H9 (cell line): ENCODE measurements around the gene CCR9. TPM values are rescaled to one million over a fixed set of nuclear protein-coding genes. Genes with fewer than 3 reads are reported as not detected.

Experiments used
- DNase-seq: peaks from one replicate; pipeline ENCODE4 v3.0.0-alpha.2; 2017
- H2AFZ ChIP-seq: one replicate; pipeline ENCODE4 v1.6.1; 2013; ENCODE audit warnings: mild to moderate bottlenecking, low read length, control low read depth, moderate library complexity
- H2AK5ac ChIP-seq: 2 replicates; pipeline ENCODE4 v1.6.1; 2013; ENCODE audit warnings: low read length, control low read depth, mixed read lengths; ENCODE audit not compliant: insufficient read length
- H2BK120ac ChIP-seq: one replicate; pipeline ENCODE4 v1.6.1; 2013; ENCODE audit warnings: low read depth, mild to moderate bottlenecking, low read length, control low read depth, inconsistent platforms; ENCODE audit not compliant: poor library complexity, severe bottlenecking
- H2BK12ac ChIP-seq: 2 replicates; pipeline ENCODE4 v1.6.1; 2013; ENCODE audit warnings: low read length, control low read depth, mixed read lengths, low read depth; ENCODE audit not compliant: insufficient read length
- H2BK15ac ChIP-seq: 2 replicates; pipeline ENCODE4 v1.6.1; 2013; ENCODE audit warnings: low read depth, low read length, control low read depth
- H2BK20ac ChIP-seq: one replicate; pipeline ENCODE4 v1.6.1; 2013; ENCODE audit warnings: low read depth, mild to moderate bottlenecking, low read length, control low read depth, inconsistent platforms; ENCODE audit not compliant: poor library complexity, severe bottlenecking
- H2BK5ac ChIP-seq: 2 replicates; pipeline ENCODE4 v1.6.1; 2013; ENCODE audit warnings: low read length, control low read depth, mixed read lengths; ENCODE audit not compliant: insufficient read length
- H3K14ac ChIP-seq: 2 replicates; pipeline ENCODE4 v1.6.1; 2013; ENCODE audit warnings: low read length, control low read depth; ENCODE audit not compliant: insufficient read depth
- H3K18ac ChIP-seq: 2 replicates; pipeline ENCODE4 v1.6.1; 2013; ENCODE audit warnings: low read depth, mild to moderate bottlenecking, mixed read lengths, low read length, control low read depth; ENCODE audit not compliant: insufficient read length
- H3K23ac ChIP-seq: 2 replicates; pipeline ENCODE4 v1.6.1; 2013; ENCODE audit warnings: low read length, control low read depth, mixed read lengths, low read depth; ENCODE audit not compliant: insufficient read length
- H3K23me2 ChIP-seq: 2 replicates; pipeline ENCODE4 v1.6.1; 2013; ENCODE audit warnings: low read depth, mild to moderate bottlenecking, mixed read lengths, low read length, control low read depth; ENCODE audit not compliant: insufficient read length, poor library complexity, severe bottlenecking
- H3K27ac ChIP-seq: 2 replicates; pipeline ENCODE4 v1.5.1; 2013; ENCODE audit warnings: low read length, control low read depth, mixed read lengths, low read depth; ENCODE audit not compliant: insufficient read length
- H3K27me3 ChIP-seq: 2 replicates; pipeline ENCODE4 v1.6.1; 2013; ENCODE audit warnings: low read length, control low read depth, inconsistent platforms; ENCODE audit not compliant: insufficient read depth
- H3K4ac ChIP-seq: 2 replicates; pipeline ENCODE4 v1.6.1; 2013; ENCODE audit warnings: low read depth, mild to moderate bottlenecking, control low read depth, inconsistent platforms, low read length, moderate library complexity
- H3K4me1 ChIP-seq: 2 replicates; pipeline ENCODE4 v1.6.1; 2013; ENCODE audit warnings: low read length, control low read depth, inconsistent platforms; ENCODE audit not compliant: insufficient read depth
- H3K4me2 ChIP-seq: 2 replicates; pipeline ENCODE4 v1.6.1; 2013; ENCODE audit warnings: low read length, control low read depth, mixed read lengths; ENCODE audit not compliant: insufficient read length, insufficient read depth
- H3K56ac ChIP-seq: 2 replicates; pipeline ENCODE4 v1.6.1; 2013; ENCODE audit warnings: low read depth, mild to moderate bottlenecking, mixed read lengths, low read length, control low read depth; ENCODE audit not compliant: insufficient read length
- H3K79me1 ChIP-seq: 2 replicates; pipeline ENCODE4 v1.6.1; 2013; ENCODE audit warnings: low read depth, mild to moderate bottlenecking, moderate library complexity, low read length, control low read depth, inconsistent platforms; ENCODE audit not compliant: insufficient read depth, poor library complexity, severe bottlenecking
- H3K79me2 ChIP-seq: 2 replicates; pipeline ENCODE4 v1.6.1; 2013; ENCODE audit warnings: low read length, control low read depth, inconsistent platforms; ENCODE audit not compliant: insufficient read depth
- H3K9ac ChIP-seq: 2 replicates; pipeline ENCODE4 v1.6.1; 2013; ENCODE audit warnings: low read length, control low read depth, mixed read lengths; ENCODE audit not compliant: insufficient read length; ENCODE audit errors: extremely low read depth
- H3K9me3 ChIP-seq: one replicate; pipeline ENCODE4 v1.6.1; 2013; ENCODE audit warnings: low read depth, low read length, inconsistent platforms; ENCODE audit not compliant: control insufficient read depth
- H3T11ph ChIP-seq: one replicate; pipeline ENCODE4 v1.6.1; 2013; ENCODE audit warnings: mild to moderate bottlenecking, low read length, control low read depth, inconsistent platforms
- H4K20me1 ChIP-seq: one replicate; pipeline ENCODE4 v1.6.1; 2013; ENCODE audit not compliant: control insufficient read depth, insufficient read length, insufficient read depth
- H4K5ac ChIP-seq: 2 replicates; pipeline ENCODE4 v1.6.1; 2013; ENCODE audit warnings: low read depth, mild to moderate bottlenecking, mixed read lengths, low read length, control low read depth; ENCODE audit not compliant: insufficient read length
- H4K8ac ChIP-seq: replicated peaks from 2 replicates; pipeline ENCODE4 v1.6.1; 2013; ENCODE audit warnings: low read length, control low read depth, mixed read lengths, low read depth; ENCODE audit not compliant: insufficient read length
- H4K91ac ChIP-seq: 2 replicates; pipeline ENCODE4 v1.6.1; 2013; ENCODE audit warnings: low read depth, mild to moderate bottlenecking, moderate library complexity, mixed read lengths, low read length, control low read depth; ENCODE audit not compliant: insufficient read length
- H3K27ac Mint-ChIP-seq, 3 experiments: 2 replicates in 2 of 3; 3 replicates in 1 of 3; pipeline ENCODE4 v1.8.0; 2020 to 2021; ENCODE audit warnings: mixed read lengths in 3 of 3, mild to moderate bottlenecking in 1 of 3, moderate library complexity in 1 of 3
- H3K27me3 Mint-ChIP-seq: 2 replicates; pipeline ENCODE4 v1.8.0; 2021; ENCODE audit warnings: low read depth, mild to moderate bottlenecking, moderate library complexity, mixed read lengths
- H3K36me3 Mint-ChIP-seq, 3 experiments: 2 replicates in 2 of 3; 3 replicates in 1 of 3; pipeline ENCODE4 v1.8.0; 2020 to 2021; ENCODE audit warnings: low read depth in 3 of 3, mixed read lengths in 3 of 3; ENCODE audit not compliant: insufficient read depth in 1 of 3
- H3K4me1 Mint-ChIP-seq, 2 experiments: 2 replicates each; pipeline ENCODE4 v1.8.0; 2020; ENCODE audit warnings: mixed read lengths in 2 of 2
- H3K4me3 Mint-ChIP-seq, 2 experiments: 2 replicates in 1 of 2; 3 replicates in 1 of 2; pipeline ENCODE4 v1.8.0; 2020 to 2021; ENCODE audit warnings: mild to moderate bottlenecking in 2 of 2, mixed read lengths in 2 of 2, moderate library complexity in 1 of 2
- H3K9me3 Mint-ChIP-seq, 2 experiments: 2 replicates in 1 of 2; 3 replicates in 1 of 2; pipeline ENCODE4 v1.8.0; 2020; ENCODE audit warnings: mild to moderate bottlenecking in 2 of 2, mixed read lengths in 2 of 2, moderate library complexity in 1 of 2
- WGBS: extraction: QIAGEN DNeasy Blood & Tissue Kit; methylation state at CpG from one replicate; pipeline ENCODE4 v1.1.7; 2013; ENCODE audit warnings: missing lambda C conversion rate, low lambda C conversion rate, mixed read lengths; ENCODE audit not compliant: insufficient read length; ENCODE audit errors: extremely low coverage; 5-methylcytosine and 5-hydroxymethylcytosine counted together
- total RNA-seq: library from RNA; stranded (reverse); gene quantifications from 2 replicates; pipeline ENCODE4 v1.2.1, GENCODE V29; 2021
- TF ChIP-seq, protein P1 (sequence below): fragments of 200-600 bp; sonication (generic); conservative IDR thresholded peaks from 3 replicates; pipeline ENCODE4 v1.8.0; 2021; ENCODE audit warnings: antibody characterized with exemption, mild to moderate bottlenecking

CCR9 gene
- total RNA-seq, 1 experiment from 2014 or later, result not detected

DNA sequence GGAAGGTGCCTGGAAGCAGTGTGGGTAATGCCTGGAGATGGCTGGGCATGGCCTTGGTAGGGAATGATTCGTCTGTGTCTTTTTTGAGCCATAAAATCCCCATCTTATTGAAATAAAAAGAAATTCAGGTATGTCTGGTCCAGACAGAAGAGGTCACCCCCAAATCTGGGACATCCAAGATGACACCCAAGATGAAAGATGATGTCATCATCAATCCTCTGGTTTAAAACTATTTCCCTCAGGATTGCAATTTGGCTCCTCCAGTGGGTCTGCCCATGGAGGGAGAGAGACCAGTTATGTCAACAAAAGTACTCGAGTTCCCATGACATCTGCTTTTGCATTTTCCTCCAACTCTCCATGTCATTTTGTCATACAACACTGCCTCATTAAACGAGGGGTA is 16.7 kb upstream of the CCR9 start:
- Histone ChIP-seq H4K91ac (no peak overlapping the region), H3K4me2 (no peak overlapping the region), H4K20me1 (no peaks in the 10 kb centered on the region), H2BK12ac (no peak overlapping the region), H3K79me2 (no peaks in the 10 kb centered on the region), H3K56ac (no peak overlapping the region), H3K4me1 (no peaks in the 10 kb centered on the region), H2BK120ac (no peak overlapping the region), H2BK15ac (no peak overlapping the region), H3K18ac (no peak overlapping the region), H3K9ac (no peak overlapping the region), H3K27ac (no peak overlapping the region), H3K4ac (no peak overlapping the region), H2AFZ (no peak overlapping the region), H4K5ac (no peak overlapping the region), H2AK5ac (no peak overlapping the region), H3K14ac (no peak overlapping the region), H4K8ac (no peak overlapping the region), H3K23me2 (no peaks in the 10 kb centered on the region), H2BK5ac (no peak overlapping the region), H2BK20ac (no peak overlapping the region), H3K27me3 (no peaks in the 10 kb centered on the region), H3T11ph (no peak overlapping the region), H3K23ac (no peak overlapping the region), H3K79me1 (no peaks in the 10 kb centered on the region), H3K9me3 (no peaks in the 10 kb centered on the region)
- no CpG with 5 or more reads among the region's 3 CpGs for WGBS
- H3K4me1 Mint-ChIP-seq, result peaks cover 14 to 16% of the 10 kb centered on the region in 2 experiments
- H3K4me3 Mint-ChIP-seq, result no peak overlapping the region
- no peaks in the 10 kb centered on the region for H3K36me3 Mint-ChIP-seq
- DNase-seq, result no peak
- TF ChIP-seq, protein P1, sequence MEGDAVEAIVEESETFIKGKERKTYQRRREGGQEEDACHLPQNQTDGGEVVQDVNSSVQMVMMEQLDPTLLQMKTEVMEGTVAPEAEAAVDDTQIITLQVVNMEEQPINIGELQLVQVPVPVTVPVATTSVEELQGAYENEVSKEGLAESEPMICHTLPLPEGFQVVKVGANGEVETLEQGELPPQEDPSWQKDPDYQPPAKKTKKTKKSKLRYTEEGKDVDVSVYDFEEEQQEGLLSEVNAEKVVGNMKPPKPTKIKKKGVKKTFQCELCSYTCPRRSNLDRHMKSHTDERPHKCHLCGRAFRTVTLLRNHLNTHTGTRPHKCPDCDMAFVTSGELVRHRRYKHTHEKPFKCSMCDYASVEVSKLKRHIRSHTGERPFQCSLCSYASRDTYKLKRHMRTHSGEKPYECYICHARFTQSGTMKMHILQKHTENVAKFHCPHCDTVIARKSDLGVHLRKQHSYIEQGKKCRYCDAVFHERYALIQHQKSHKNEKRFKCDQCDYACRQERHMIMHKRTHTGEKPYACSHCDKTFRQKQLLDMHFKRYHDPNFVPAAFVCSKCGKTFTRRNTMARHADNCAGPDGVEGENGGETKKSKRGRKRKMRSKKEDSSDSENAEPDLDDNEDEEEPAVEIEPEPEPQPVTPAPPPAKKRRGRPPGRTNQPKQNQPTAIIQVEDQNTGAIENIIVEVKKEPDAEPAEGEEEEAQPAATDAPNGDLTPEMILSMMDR, result no peak
- no peaks in the 10 kb centered on the region for H3K9me3 Mint-ChIP-seq
- peaks cover 8% of the 10 kb centered on the region for H3K27me3 Mint-ChIP-seq
- H3K27ac Mint-ChIP-seq, result no peak overlapping the region
